HG03558 (cell line): ENCODE results near the gene BTD.

Source experiments
- ATAC-seq: cut with Tn5 transposase; IDR thresholded peaks from one replicate; pipeline ENCODE4 v1.9.1; 2021; ENCODE audit warnings: moderate number of reproducible peaks; ENCODE audit not compliant: unreplicated experiment; ENCODE audit errors: extremely low read depth

BTD gene, protein sequence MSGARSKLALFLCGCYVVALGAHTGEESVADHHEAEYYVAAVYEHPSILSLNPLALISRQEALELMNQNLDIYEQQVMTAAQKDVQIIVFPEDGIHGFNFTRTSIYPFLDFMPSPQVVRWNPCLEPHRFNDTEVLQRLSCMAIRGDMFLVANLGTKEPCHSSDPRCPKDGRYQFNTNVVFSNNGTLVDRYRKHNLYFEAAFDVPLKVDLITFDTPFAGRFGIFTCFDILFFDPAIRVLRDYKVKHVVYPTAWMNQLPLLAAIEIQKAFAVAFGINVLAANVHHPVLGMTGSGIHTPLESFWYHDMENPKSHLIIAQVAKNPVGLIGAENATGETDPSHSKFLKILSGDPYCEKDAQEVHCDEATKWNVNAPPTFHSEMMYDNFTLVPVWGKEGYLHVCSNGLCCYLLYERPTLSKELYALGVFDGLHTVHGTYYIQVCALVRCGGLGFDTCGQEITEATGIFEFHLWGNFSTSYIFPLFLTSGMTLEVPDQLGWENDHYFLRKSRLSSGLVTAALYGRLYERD

DNA sequence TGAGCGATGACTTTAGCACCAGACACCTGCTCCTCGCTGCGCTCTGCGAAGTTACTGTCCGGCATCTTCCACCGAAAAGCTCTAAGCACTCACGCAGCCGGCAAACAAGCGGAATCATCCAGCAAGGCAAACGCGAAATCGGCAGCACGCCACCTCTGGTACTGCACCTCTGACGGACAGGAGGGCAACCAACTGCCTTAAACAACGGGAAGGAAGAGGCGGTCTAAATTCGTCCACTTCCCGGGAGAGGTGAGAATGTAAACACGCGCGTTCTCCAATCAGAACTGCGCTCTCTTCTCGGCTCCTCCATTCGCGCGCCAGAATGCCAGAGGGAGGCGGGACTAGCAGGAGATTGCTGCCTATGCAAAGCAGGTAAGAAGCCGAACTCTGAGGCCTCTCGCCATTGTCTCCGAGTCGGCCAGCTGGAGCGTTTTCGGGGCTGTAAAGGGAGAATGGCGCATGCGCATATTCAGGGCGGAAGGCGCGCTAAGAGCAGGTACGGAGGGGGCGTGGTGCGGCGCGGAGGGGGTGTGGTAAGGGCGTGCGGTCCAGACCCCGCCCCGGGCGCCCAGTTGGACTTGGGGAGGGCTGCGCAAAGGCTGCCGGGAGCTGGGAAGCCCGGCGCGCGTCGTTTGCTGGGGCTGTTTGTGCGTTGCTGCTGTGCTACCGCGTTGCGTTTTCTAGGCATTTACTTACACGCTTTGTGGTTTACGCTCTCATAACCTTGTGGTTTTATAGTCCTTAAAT is at the start of gene BTD, which contains the start of gene HACL1:
Gene BTD (plus strand): TSS at position 347 of the 747 bp plus-strand sequence. CDS start 33,695 bp downstream, outside the sequence.
Gene HACL1 (minus strand): TSS at position 171 of the 747 bp plus-strand sequence. CDS start 106 bp downstream, at position 65.
- peak; percentile 88 for ATAC-seq

DNA sequence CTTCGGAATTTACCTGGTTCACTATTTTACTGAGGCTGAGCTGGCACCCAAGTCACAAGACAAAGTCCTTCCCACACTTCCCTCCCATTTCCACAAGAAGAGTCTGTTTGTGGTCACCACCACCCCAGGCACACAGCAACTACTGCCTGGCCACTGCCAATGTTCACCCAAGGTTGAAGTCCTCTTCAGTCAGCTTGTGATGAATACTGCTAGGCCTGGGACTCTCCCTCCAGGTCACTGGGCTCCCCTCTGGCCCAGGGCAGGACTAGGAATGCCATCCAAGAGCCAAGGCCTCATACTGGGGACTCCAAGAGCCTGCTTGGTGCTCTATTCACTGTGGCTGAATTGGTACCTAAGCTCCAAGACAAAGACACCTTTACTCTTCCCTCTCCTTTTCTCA is 49.6 kb upstream of the BTD start:
- ATAC-seq: no peak

DNA sequence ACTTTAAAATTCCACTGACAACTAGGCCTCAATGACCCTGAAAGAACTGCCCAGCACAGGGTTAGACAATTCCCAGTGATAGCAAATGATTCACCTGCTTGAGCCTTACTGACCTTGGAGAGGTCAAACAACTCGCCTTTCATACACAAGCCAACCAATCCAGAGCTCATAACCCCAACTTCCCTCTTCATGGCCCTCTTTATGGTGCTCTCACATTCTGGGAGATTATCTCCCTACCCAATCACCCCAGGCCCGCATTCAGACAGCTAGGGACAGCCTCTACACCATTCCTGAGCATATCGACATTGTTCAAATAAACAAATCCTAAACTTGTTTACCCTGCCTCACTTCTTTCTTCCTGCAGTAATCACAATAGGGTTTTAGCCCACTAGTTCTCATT is 47.8 kb upstream of the BTD start:
- no peak for ATAC-seq

DNA sequence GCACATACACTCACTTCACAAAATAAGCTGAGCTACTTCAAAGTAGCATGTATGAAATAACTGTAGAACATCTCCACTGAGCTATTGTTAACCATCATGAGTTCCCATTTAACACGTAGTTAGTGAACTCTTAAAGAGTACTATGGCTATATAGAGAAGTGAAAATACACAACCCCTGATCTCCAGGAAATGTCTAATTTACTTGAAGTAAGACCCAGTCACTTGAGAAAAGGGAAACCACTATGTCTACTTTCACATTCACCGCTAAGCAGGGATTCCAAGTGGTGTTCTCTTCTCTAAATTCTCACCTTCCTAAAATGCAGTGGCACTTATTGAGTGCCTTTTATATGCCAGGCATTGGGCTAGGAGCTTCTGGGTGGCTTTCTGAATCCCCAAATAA is 45.0 kb upstream of the BTD start:
- ATAC-seq: peak; percentile 82

DNA sequence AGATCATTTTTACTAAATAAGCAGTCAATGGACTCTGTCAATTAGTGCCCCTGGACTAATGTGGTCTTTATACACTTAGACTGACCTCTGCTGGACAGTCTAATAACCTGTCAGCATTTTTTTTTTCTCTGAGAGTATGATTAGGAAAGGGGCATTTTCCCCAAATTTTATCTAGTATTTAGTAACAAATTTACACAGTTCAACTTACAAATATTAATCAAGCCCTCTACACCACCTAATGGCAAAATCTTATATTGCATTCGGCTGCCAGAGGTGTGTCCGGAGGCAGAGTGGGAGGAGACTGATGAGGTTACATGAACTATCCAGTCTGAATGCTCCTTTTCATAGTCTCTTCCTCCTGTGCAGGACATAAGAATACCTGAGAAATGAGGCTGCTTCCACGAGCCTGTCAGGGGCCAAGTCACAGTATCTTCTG is 44.0 kb upstream of the BTD start:
- no peak for ATAC-seq

DNA sequence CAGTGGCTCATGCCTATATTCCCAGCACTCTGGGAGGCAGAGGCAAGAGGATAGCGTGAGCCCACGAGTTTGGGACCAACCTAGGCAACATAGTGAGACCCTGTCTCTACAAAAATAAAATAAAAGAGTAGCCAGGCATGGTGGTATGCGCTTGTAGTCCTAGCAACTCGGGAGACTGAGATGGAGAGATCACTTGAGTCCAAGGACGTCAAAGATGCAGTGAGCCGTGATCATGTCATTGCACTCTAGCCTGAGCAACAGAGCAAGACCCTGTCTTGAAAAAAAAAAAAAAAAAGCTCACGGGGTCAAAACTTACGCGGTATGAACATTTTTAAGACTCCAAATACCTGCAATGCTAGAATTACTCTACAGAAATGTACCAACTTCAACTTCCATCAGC is 43.0 kb upstream of the BTD start:
- no peak for ATAC-seq

DNA sequence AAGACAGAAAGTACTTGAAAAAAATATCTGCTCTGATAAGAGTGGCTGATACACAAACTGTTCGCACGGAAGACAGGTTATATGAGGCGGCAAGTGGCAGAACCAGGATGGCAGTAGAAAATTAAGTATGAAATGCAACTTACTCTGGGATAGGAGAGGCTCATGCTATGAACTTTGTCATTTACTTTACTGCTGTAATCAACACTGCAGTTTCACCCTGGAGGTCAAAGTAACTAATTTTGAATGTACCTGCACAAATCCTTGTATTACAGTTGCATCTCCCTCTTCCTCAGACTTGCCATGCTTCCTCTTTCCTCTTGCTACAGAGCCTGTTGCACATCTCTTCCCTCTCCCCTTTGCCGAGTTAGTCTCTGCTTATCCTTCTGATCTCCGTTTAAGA is 39.0 kb upstream of the BTD start:
- ATAC-seq: no peak

DNA sequence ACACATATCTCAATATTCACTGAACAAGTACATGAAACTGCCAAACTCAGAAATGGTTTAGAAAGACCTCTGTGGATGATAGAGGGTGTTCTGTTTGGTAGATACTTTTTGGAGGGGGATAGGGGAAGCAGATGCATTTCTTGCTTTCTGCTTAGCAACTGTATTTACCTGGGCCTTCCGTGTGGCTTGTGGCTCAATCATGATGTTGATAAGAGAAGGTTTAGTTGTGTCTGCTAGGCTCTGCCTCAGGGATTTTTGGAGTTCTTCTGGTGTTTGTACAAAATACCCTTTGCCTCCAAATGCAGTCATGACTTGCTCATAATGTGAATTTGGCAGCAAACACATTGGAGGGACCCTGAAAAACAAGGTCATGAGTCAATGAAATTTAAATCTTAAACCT is 38.4 kb upstream of the BTD start:
- ATAC-seq: no peak

DNA sequence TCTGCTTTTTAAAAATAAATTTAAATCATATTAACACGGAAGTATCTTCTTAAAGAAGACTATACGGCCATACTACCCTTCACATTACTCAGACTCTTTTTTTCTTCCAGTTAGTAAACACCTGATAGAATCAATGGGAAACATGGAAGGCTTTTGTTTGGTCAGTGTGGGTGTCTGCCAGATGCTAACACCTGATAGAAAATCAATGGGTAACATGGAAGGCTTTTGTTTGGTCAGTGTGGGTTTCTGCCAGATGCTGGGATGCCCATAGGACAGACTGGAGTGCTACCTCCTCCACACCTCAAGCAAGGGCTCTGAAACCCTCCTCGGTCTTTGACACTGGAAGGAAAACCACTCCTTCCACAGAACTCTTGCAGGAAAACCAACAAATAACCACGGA is 29.4 kb upstream of the BTD start:
- ATAC-seq: no peak

DNA sequence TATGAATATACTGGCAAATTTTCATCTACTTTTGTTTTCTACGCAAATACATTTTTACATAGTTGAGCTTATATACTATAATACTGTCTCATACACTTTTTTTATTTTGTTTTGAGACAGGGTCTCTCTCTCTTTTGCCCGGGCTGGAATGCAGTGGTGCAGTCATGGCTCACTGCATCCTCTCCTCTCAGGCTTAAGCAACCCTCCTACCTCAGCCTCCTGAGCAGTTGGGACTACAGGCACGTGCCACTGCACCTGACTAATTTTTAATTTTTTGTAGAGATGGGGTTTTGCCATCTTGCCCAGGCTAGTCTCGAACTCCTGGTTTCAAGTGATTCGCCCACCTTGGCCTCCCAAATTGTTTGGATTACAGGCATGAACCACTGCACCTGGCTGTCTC is 26.1 kb upstream of the BTD start:
- no peak for ATAC-seq

DNA sequence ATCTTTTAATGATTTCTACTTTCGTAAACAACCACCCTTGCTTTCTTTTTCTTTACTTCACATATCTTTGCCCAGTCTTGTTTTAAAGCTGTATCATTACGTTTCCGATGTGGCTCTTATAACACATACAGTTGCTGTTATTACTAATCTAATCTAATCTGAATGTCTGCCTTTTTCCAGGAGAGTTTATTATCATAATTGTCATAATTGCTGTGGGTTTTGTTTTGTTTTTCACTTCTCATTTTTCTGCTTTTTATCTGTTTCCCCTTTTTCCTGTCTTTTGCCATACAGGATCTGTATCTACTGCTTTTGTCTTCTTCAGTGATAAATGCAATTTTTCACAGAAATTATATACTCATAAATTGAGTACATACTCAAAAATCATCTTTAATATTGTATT is 25.1 kb upstream of the BTD start:
- no peak for ATAC-seq

DNA sequence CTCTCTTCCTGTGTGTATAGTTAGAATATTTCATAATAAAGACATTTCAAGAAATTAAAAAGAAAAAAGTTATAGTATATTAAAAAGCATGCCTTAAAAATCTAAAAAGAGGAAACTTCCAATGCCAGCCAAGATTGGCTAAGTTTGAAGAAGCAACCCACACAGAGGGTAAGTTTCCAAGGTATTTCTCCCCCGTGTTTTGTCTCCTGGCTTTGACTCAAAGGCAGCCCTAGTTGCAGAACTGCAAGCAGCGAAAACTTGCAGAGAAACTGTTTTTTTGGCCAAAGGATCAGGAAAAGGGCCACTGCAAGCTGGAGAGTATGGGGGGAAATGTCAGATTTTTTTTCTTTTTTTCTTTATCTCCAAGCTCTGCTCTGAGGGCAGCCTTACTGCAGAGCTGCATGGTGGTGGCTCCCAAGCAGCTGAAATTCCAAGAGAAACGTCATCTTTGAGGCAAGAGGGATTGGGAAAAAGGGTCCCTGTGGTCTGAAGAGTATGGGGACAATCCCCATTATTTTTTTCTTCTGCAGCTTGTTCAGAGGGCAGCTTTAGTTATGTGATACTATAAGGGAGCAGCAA is 23.2 kb upstream of the BTD start:
- no peak for ATAC-seq

DNA sequence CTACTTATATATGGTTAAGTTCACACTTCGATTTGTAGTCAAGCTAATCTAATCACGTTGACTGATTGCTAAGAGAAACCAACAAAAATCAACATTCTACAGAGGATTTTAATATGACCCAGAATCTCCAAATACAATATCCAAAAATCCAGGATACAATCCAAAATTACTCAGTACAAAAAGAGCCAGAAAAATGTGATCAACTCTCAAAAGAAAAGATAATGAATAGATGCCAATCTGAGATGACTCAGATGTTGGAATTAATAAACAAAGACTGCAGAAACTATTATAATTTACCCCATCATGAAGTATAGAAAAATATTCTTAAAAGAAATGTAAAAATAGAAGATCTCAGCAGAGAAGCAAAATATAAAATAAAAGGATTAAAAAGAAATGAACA is 22.5 kb upstream of the BTD start:
- ATAC-seq: no peak

DNA sequence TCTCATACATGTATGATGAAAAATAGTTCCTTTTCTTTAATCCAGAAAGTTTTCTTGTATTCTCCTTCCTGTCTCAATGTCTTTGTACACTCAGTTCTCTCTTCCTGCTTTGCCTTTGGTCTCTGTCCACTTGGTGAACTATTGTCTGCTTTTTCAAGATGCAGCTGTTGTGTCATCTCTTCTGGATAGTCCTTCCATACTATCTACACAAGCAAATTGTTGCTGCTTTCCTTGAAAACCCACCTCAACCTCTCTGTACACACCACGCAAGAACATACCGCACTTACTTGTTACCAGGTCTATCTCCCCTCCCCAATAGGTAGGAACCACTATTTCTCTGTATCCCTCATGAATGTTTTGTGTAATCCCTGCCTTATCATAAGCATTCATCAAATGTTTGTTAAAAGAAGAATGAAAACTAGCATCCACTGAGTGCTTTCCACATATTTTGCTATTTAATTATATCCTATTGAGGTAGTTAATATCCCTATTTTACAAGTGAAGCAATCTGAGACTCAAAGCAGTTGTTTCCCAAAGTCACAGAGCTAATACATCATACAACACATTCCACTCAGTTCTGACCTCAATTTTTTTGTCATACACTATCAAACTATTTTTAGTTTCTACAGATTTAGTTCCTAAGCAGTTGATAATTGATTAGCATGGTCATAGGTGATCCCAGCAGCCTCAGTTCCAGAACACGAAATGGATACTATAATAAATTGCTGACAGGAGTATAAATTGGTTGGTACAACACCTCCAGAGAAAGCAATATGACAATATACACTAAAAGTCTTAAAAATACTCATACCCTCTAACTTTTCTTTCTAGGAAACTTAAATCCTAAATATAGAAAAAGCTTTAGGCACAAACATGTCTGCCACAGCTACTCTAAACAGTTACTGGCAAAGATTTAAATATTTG is 19.8 kb upstream of the BTD start:
- no peak for ATAC-seq

DNA sequence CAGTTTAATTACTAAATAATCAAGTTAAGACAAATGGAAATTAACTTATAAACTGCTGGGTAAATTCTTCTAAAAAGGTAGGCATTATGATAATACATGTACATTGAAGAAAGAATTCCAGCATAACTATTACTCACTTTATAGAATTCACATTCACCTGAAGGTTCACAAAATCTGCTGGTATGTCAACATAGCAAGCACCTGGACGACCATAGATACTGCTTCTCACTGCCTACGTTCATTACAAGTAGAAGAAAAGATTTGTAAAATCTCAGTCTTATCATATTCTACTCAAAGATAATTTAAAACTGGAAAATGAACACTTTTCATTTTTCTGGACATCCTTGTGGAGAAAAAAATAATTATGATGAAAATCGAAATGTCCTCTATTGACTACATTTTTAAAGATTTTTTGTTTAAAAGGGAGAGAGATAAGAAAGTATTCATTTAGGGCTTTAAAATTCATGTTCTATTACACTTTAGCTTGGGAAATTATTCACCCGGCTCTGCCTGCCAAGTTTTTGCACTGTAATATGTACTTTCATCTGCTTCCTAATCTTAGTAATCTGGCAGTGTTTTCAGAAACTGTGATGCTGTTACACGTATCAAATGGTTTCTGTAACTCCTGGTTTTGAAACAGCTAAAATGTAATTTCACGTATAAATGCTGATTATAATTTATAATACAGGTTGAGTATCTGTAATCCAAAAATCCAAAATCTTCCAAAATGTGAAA is 16.3 kb upstream of the BTD start:
- no peak for ATAC-seq

DNA sequence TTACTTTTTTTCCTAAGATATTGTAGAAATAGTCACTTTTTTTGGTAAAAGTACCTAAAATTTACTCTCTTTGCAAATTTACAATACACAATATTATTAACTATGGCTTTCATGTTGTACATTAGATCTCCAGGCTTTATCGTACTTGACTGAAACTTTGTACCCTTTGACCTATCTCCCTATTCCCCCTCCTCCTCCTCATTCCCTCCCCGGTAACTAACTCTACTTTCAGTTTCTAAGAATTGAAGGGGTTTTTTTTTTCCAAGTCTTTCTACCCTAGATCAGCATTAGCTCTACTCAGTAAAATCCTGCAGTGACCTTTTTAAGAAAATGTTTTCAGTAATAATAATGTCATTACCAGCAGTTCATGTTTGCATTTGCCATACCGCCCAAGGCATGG is 10.3 kb upstream of the BTD start:
- ATAC-seq: no peak

DNA sequence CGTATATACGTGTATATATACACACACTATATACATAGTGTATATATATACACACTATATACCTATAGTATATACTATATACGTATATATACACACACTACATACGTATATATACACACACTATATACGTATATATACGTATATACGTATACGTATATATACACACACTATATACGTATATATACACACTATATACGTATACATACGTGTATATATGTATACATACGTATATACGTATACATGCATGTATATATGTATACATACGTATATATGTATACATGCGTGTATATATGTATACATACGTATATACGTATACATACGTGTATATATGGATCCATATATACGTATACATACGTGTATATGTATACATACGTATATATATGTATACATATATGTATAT is 9.6 kb upstream of the BTD start:
- ATAC-seq: no peak

DNA sequence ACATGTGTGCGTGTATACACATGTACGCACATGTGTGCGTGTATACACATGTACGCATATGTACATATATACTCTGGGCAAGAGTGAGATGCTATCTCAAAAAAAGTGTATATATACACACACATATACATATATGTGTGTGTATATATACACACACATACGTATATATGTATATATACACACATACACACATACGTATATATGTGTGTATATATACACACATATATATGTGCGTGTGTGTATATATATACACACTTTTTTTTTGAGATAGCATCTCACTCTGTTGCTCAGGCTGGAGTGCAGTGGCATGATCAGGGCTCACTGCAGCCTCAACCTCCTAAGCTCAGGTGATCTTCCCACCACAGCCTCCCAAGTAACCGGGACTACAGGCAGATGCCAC is 8.6 kb upstream of the BTD start:
- no peak for ATAC-seq

DNA sequence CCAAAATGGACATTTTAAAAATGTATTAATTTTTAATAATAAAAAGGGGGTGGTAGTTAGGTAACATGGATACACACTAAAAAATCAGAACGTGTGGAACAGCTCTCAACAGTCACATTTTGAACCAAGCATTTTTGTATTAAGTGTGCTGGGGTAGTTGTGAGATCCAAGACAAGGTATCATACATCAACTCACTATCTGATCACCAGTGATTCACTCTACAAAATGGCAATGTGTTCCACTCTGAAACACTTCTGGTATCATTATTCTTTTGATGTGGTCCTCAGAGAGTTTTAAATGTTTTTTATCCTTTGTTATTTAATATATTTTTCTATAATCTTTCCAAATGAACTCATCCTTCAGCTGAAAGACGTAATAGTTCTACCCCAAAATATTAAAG is 5.6 kb upstream of the BTD start:
- no peak for ATAC-seq
